ENCODE data around the gene GRID1. TPM values are rescaled to one million over a fixed set of nuclear protein-coding genes. Genes with fewer than 3 reads are reported as not detected.

The GRID1 gene
- total RNA-seq, 1 experiment from 2014 or later: not detected

- Mint-ChIP-seq H3K4me3 (ENCODE audit: low read depth, unreplicated experiment) (no peak overlapping the region), H3K4me1 (ENCODE audit: low read depth, unreplicated experiment) (no peaks in the 10 kb centered on the region), H3K9me3 (ENCODE audit: low read depth, unreplicated experiment) (no peaks in the 10 kb centered on the region), H3K27me3 (ENCODE audit: unreplicated experiment) (peaks cover 79% of the 10 kb centered on the region), H3K27ac (ENCODE audit: unreplicated experiment) (no peak overlapping the region), H3K36me3 (ENCODE audit: insufficient read depth, unreplicated experiment) (no peaks in the 10 kb centered on the region)
- no peak for TF ChIP-seq CTCF (IDR thresholded peaks at IDR 0.05; ENCODE audit: unreplicated experiment)
- intact Hi-C loops (cut with micrococcal nuclease; ENCODE audit: unreplicated experiment): no loop called here
- CTCF ChIA-PET: interaction anchor here (1.0 kb wide), 1 partner anchor 121 kb away, joined by 3 read pairs; no protein-coding TSS in a partner anchor
- no TSS peak for BruUV-seq (replicated peaks)
- DNase-seq: no peak
Measured at GRCh38 chr10:86224354-86225102, 142.1 kb downstream of the GRID1 start.

- BruUV-seq (replicated peaks): no TSS peak
- no peak for DNase-seq
- Mint-ChIP-seq H3K9me3 (ENCODE audit: low read depth, unreplicated experiment) (no peaks in the 10 kb centered on the region), H3K4me3 (ENCODE audit: low read depth, unreplicated experiment) (no peak overlapping the region), H3K4me1 (ENCODE audit: low read depth, unreplicated experiment) (no peaks in the 10 kb centered on the region), H3K27me3 (ENCODE audit: unreplicated experiment) (peaks cover 79% of the 10 kb centered on the region), H3K36me3 (ENCODE audit: insufficient read depth, unreplicated experiment) (no peaks in the 10 kb centered on the region), H3K27ac (ENCODE audit: unreplicated experiment) (no peak overlapping the region)
- CTCF ChIA-PET: no interaction called here
- intact Hi-C loops (cut with micrococcal nuclease; ENCODE audit: unreplicated experiment): no loop called here
- TF ChIP-seq CTCF (IDR thresholded peaks at IDR 0.05; ENCODE audit: unreplicated experiment): no peak
Measured at GRCh38 chr10:86223256-86223655, 143.3 kb downstream of the GRID1 start.

- no peak overlapping the region for H3K27ac Mint-ChIP-seq (ENCODE audit: unreplicated experiment)
- peaks cover 79% of the 10 kb centered on the region for H3K27me3 Mint-ChIP-seq (ENCODE audit: unreplicated experiment)
- H3K9me3 Mint-ChIP-seq (ENCODE audit: low read depth, unreplicated experiment): no peaks in the 10 kb centered on the region
- TF ChIP-seq CTCF (IDR thresholded peaks at IDR 0.05; ENCODE audit: unreplicated experiment): no peak
- intact Hi-C loops (cut with micrococcal nuclease; ENCODE audit: unreplicated experiment): no loop called here
- no peak overlapping the region for H3K4me3 Mint-ChIP-seq (ENCODE audit: low read depth, unreplicated experiment)
- no peak for DNase-seq
- BruUV-seq (replicated peaks): no TSS peak
- no peaks in the 10 kb centered on the region for H3K4me1 Mint-ChIP-seq (ENCODE audit: low read depth, unreplicated experiment)
- no peaks in the 10 kb centered on the region for H3K36me3 Mint-ChIP-seq (ENCODE audit: insufficient read depth, unreplicated experiment)
- CTCF ChIA-PET: no interaction called here
Measured at GRCh38 chr10:86222687-86223086, 143.9 kb downstream of the GRID1 start.

- Mint-ChIP-seq H3K36me3 (ENCODE audit: insufficient read depth, unreplicated experiment) (no peaks in the 10 kb centered on the region), H3K4me3 (ENCODE audit: low read depth, unreplicated experiment) (no peak overlapping the region), H3K27ac (ENCODE audit: unreplicated experiment) (no peak overlapping the region), H3K4me1 (ENCODE audit: low read depth, unreplicated experiment) (no peaks in the 10 kb centered on the region), H3K9me3 (ENCODE audit: low read depth, unreplicated experiment) (no peaks in the 10 kb centered on the region), H3K27me3 (ENCODE audit: unreplicated experiment) (peaks cover 79% of the 10 kb centered on the region)
- TF ChIP-seq CTCF (IDR thresholded peaks at IDR 0.05; ENCODE audit: unreplicated experiment): no peak
- CTCF ChIA-PET: no interaction called here
- intact Hi-C loops (cut with micrococcal nuclease; ENCODE audit: unreplicated experiment): no loop called here
- BruUV-seq (replicated peaks): no TSS peak
- no peak for DNase-seq
Measured at GRCh38 chr10:86222336-86222650, 144.3 kb downstream of the GRID1 start.
